Measurements from ENCODE around the gene TTC3. TPM values are rescaled to one million over a fixed set of nuclear protein-coding genes. Genes with fewer than 3 reads are reported as not detected.
A peak's percentile ranks its signal among the peaks of the same experiment; 100 is the strongest.

The TTC3 gene
- total RNA-seq, 1 experiment from 2014 or later = 68.0 TPM

DNA sequence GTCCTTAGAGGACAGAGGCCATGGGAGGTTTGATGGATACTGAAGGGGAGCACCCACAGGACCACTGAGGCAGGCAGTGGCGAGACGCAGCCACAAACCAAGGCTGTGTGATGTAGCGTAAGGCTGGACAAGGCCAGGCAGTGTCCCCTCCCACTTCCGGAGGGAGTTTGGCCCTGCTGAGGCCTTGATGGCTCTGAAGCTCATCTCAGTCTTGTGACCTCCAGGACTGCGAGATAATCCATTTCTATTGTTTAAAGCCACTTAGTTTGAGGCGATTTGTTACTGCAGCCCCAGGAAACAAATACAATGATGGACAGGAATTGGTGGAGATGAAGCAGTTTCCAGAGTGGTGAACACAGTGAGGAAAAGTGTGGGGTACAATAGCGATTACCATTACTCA, 15.4 kb upstream of the TTC3 start:
- Mint-ChIP-seq H3K4me3 (ENCODE audit: low read depth, unreplicated experiment) (no peak overlapping the region), H3K27me3 (ENCODE audit: unreplicated experiment) (no peaks in the 10 kb centered on the region), H3K27ac (ENCODE audit: unreplicated experiment) (no peak overlapping the region), H3K36me3 (ENCODE audit: insufficient read depth, unreplicated experiment) (no peaks in the 10 kb centered on the region), H3K9me3 (ENCODE audit: low read depth, unreplicated experiment) (no peaks in the 10 kb centered on the region), H3K4me1 (ENCODE audit: low read depth, unreplicated experiment) (peaks cover 9% of the 10 kb centered on the region)
- intact Hi-C loops (cut with micrococcal nuclease; ENCODE audit: unreplicated experiment) = no loop called here
- no TSS peak for BruUV-seq (replicated peaks)
- no peak for TF ChIP-seq CTCF (IDR thresholded peaks at IDR 0.05; ENCODE audit: unreplicated experiment)
- DNase-seq = no peak
- CTCF ChIA-PET = no interaction called here

DNA sequence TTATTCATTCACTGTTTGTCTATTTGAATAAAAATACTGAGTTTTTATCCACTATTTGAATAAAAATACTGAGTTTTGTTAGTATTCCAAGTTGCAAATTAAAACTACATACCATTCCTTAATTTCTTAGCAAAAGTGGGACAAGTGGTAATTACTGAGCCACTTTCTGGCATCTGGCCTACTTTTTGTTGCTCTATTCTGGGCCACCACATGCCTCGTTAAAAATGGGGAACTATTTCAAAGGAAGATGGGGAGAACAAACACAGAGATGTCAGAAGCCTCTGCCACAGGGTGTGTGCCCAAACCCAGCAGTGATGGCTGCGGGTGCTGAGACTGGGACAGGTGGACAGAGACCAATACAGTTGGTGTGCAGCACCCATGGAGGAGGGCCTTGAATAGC, 14.8 kb upstream of the TTC3 start:
- no peaks in the 10 kb centered on the region for H3K9me3 Mint-ChIP-seq (ENCODE audit: low read depth, unreplicated experiment)
- peaks cover 9% of the 10 kb centered on the region for H3K4me1 Mint-ChIP-seq (ENCODE audit: low read depth, unreplicated experiment)
- H3K4me3 Mint-ChIP-seq (ENCODE audit: low read depth, unreplicated experiment) = no peak overlapping the region
- DNase-seq = no peak
- no peak overlapping the region for H3K27ac Mint-ChIP-seq (ENCODE audit: unreplicated experiment)
- intact Hi-C loops (cut with micrococcal nuclease; ENCODE audit: unreplicated experiment) = no loop called here
- TF ChIP-seq CTCF (IDR thresholded peaks at IDR 0.05; ENCODE audit: unreplicated experiment) = no peak
- H3K27me3 Mint-ChIP-seq (ENCODE audit: unreplicated experiment) = no peaks in the 10 kb centered on the region
- CTCF ChIA-PET = no interaction called here
- H3K36me3 Mint-ChIP-seq (ENCODE audit: insufficient read depth, unreplicated experiment) = no peaks in the 10 kb centered on the region
- no TSS peak for BruUV-seq (replicated peaks)

GRCh38 chr21:37059181-37059580, 13.9 kb upstream of the TTC3 start:
- BruUV-seq (replicated peaks) = no TSS peak
- Mint-ChIP-seq H3K36me3 (ENCODE audit: insufficient read depth, unreplicated experiment) (no peaks in the 10 kb centered on the region), H3K9me3 (ENCODE audit: low read depth, unreplicated experiment) (no peaks in the 10 kb centered on the region), H3K4me1 (ENCODE audit: low read depth, unreplicated experiment) (peaks cover 9% of the 10 kb centered on the region), H3K27ac (ENCODE audit: unreplicated experiment) (no peak overlapping the region), H3K4me3 (ENCODE audit: low read depth, unreplicated experiment) (no peak overlapping the region), H3K27me3 (ENCODE audit: unreplicated experiment) (no peaks in the 10 kb centered on the region)
- CTCF ChIA-PET = interaction anchor here (1.5 kb wide), 1 partner anchor 82 kb away, joined by 4 read pairs; no protein-coding TSS in a partner anchor
- DNase-seq = no peak
- no peak for TF ChIP-seq CTCF (IDR thresholded peaks at IDR 0.05; ENCODE audit: unreplicated experiment)
- intact Hi-C loops (cut with micrococcal nuclease; ENCODE audit: unreplicated experiment) = no loop called here

DNA sequence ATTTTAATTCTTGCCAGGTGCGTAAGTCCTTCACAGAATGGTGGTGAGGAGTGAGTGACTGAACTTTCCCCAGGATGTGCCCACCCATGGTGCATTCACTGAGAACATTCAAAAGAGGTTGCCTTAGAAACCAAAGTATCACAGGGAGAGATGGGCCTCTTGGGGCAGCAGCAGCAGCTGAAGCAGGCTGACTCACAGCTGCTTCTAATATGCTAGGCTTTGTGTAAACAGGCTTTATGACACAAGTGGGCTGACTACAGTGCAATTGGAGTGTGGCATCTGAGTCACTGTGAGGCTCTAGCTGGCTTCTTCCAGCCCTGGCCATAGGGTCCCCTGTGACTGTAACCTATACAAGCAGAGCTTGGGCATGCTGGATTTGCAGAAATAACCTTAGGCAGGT, 12.8 kb upstream of the TTC3 start:
- DNase-seq = peak; percentile 39
- no peaks in the 10 kb centered on the region for H3K27me3 Mint-ChIP-seq (ENCODE audit: unreplicated experiment)
- intact Hi-C loops (cut with micrococcal nuclease; ENCODE audit: unreplicated experiment) = no loop called here

More for the DNA sequence above, 12.8 kb upstream of the TTC3 start:
- Mint-ChIP-seq H3K9me3 (ENCODE audit: low read depth, unreplicated experiment) (no peaks in the 10 kb centered on the region), H3K4me3 (ENCODE audit: low read depth, unreplicated experiment) (no peak overlapping the region), H3K4me1 (ENCODE audit: low read depth, unreplicated experiment) (peaks cover 9% of the 10 kb centered on the region), H3K27ac (ENCODE audit: unreplicated experiment) (no peak overlapping the region), H3K36me3 (ENCODE audit: insufficient read depth, unreplicated experiment) (no peaks in the 10 kb centered on the region)
- CTCF ChIA-PET = interaction anchor here (0.5 to 1.5 kb wide), 2 partner anchors 22 to 83 kb away, joined by 4 to 6 read pairs; no protein-coding TSS in a partner anchor
- no TSS peak for BruUV-seq (replicated peaks)
- no peak for TF ChIP-seq CTCF (IDR thresholded peaks at IDR 0.05; ENCODE audit: unreplicated experiment)
